HG03159 (cell line): ENCODE data around the gene TMEM203.
"Not testable (repeated sequence)": the region's sequence is repeated elsewhere in the genome, so short reads cannot be mapped to it uniquely, and the experiment has no call there.

Source experiments
- ATAC-seq: cut with Tn5 transposase; IDR thresholded peaks from one replicate; pipeline ENCODE4 v1.9.1; 2021; ENCODE audit warnings: mild to moderate bottlenecking, moderate library complexity; ENCODE audit not compliant: unreplicated experiment

Gene TMEM203

GRCh38 chr9:137242269-137243203 is 37.1 kb upstream of the TMEM203 start:
- no peak for ATAC-seq

GRCh38 chr9:137241490-137242268 is 36.2 kb upstream of the TMEM203 start:
- ATAC-seq, result peak; percentile 2

GRCh38 chr9:137240841-137241489 is 35.5 kb upstream of the TMEM203 start, which contains the start of gene TUBB4B:
TSS of gene TUBB4B (plus strand) at chr9:137241287. CDS start at chr9:137241361, 74 bp downstream.
- peak; percentile 68 for ATAC-seq

GRCh38 chr9:137240318-137240840 is 34.9 kb upstream of the TMEM203 start:
- peak; percentile 24 for ATAC-seq

- ATAC-seq, result not testable (repeated sequence)
Measured at GRCh38 chr9:137239541-137240200, 34.2 kb upstream of the TMEM203 start.

- ATAC-seq, result no peak
Measured at GRCh38 chr9:137237759-137238726, 32.6 kb upstream of the TMEM203 start.

GRCh38 chr9:137236936-137237421 is 31.5 kb upstream of the TMEM203 start:
- no peak for ATAC-seq

GRCh38 chr9:137236238-137236935 is 30.9 kb upstream of the TMEM203 start:
- ATAC-seq, result peak; percentile 18

- ATAC-seq, result no peak
Measured at GRCh38 chr9:137235424-137236237, 30.2 kb upstream of the TMEM203 start.

- ATAC-seq, result no peak
Measured at GRCh38 chr9:137234758-137235423, 29.4 kb upstream of the TMEM203 start.

- no peak for ATAC-seq
Measured at GRCh38 chr9:137234055-137234697, 28.7 kb upstream of the TMEM203 start.

GRCh38 chr9:137233143-137233980 is 27.9 kb upstream of the TMEM203 start:
- no peak for ATAC-seq

GRCh38 chr9:137232510-137232909 is 27.1 kb upstream of the TMEM203 start:
- ATAC-seq, result no peak

GRCh38 chr9:137232101-137232500 is 26.7 kb upstream of the TMEM203 start:
- ATAC-seq, result no peak

- no peak for ATAC-seq
Measured at GRCh38 chr9:137231372-137232039, 26.1 kb upstream of the TMEM203 start.
